Calu3 (cell line): ENCODE data around the gene ALKBH3. TPM values are rescaled to one million over a fixed set of nuclear protein-coding genes. Genes with fewer than 3 reads are reported as not detected.

Experiments used
- BruUV-seq: library from RNA; stranded (reverse); fragments of 400-500 nt; replicated peaks from 2 replicates; lab custom pipeline; 2021; lab: Mats Ljungman, UMichigan
- CTCF ChIA-PET: fragments of 300-600 bp; sonication (Branson Sonifier 250); formaldehyde crosslinking; loops from one replicate; lab custom pipeline; 2022; ENCODE audit warnings: antibody characterized with exemption; lab: Charles Lee
- DNase-seq: peaks from one replicate; pipeline ENCODE4 v3.0.0; 2022
- H3K27ac Mint-ChIP-seq: one replicate; pipeline ENCODE4 v1.8.0; 2022; ENCODE audit warnings: mixed read lengths; ENCODE audit not compliant: unreplicated experiment
- H3K27me3 Mint-ChIP-seq: one replicate; pipeline ENCODE4 v1.8.0; 2022; ENCODE audit warnings: mixed read lengths; ENCODE audit not compliant: unreplicated experiment
- H3K36me3 Mint-ChIP-seq: one replicate; pipeline ENCODE4 v1.8.0; 2022; ENCODE audit warnings: mild to moderate bottlenecking, moderate library complexity, mixed read lengths; ENCODE audit not compliant: insufficient read depth, unreplicated experiment
- H3K4me1 Mint-ChIP-seq: one replicate; pipeline ENCODE4 v1.8.0; 2022; ENCODE audit warnings: mild to moderate bottlenecking, low read depth, mixed read lengths; ENCODE audit not compliant: unreplicated experiment
- H3K4me3 Mint-ChIP-seq: one replicate; pipeline ENCODE4 v1.8.0; 2022; ENCODE audit warnings: mild to moderate bottlenecking, low read depth, moderate library complexity, mixed read lengths; ENCODE audit not compliant: unreplicated experiment
- H3K9me3 Mint-ChIP-seq: one replicate; pipeline ENCODE4 v1.8.0; 2022; ENCODE audit warnings: low read depth, mixed read lengths; ENCODE audit not compliant: unreplicated experiment
- CTCF ChIP-seq: fragments of 200-600 bp; IDR thresholded peaks from one replicate; pipeline ENCODE4 v1.8.0; 2022; ENCODE audit warnings: antibody characterized with exemption; ENCODE audit not compliant: unreplicated experiment
- intact Hi-C: fragments of 100-400 bp; cut with micrococcal nuclease; formaldehyde crosslinking; loops from one replicate; pipeline ENCODE4 v1.10.0; 2022; ENCODE audit not compliant: unreplicated experiment
- total RNA-seq: library from RNA; stranded (reverse); gene quantifications from 2 replicates; pipeline ENCODE4 v1.2.3, GENCODE V29; 2022

Gene ALKBH3
- total RNA-seq, 1 experiment from 2014 or later = 19.1 TPM

GRCh38 chr11:43908191-43908590 lies 27.6 kb downstream of the ALKBH3 start:
- BruUV-seq = no TSS peak
- H3K36me3 Mint-ChIP-seq = no peaks in the 10 kb centered on the region
- TF ChIP-seq CTCF = no peak
- H3K9me3 Mint-ChIP-seq = no peaks in the 10 kb centered on the region
- DNase-seq = no peak
- no peak overlapping the region for H3K27ac Mint-ChIP-seq
- CTCF ChIA-PET = no interaction called here
- no peak overlapping the region for H3K4me3 Mint-ChIP-seq
- H3K27me3 Mint-ChIP-seq = no peaks in the 10 kb centered on the region
- intact Hi-C loops = no loop called here
- H3K4me1 Mint-ChIP-seq = no peaks in the 10 kb centered on the region

GRCh38 chr11:43908683-43909082 lies 28.1 kb downstream of the ALKBH3 start:
- no peaks in the 10 kb centered on the region for H3K4me1 Mint-ChIP-seq
- no peaks in the 10 kb centered on the region for H3K27me3 Mint-ChIP-seq
- no TSS peak for BruUV-seq
- no peak overlapping the region for H3K27ac Mint-ChIP-seq
- no peaks in the 10 kb centered on the region for H3K9me3 Mint-ChIP-seq
- no peaks in the 10 kb centered on the region for H3K36me3 Mint-ChIP-seq
- CTCF ChIA-PET = no interaction called here
- H3K4me3 Mint-ChIP-seq = no peak overlapping the region
- no peak for TF ChIP-seq CTCF
- intact Hi-C loops = no loop called here
- DNase-seq = no peak

GRCh38 chr11:43913829-43914380 lies 33.3 kb downstream of the ALKBH3 start:
- Mint-ChIP-seq H3K4me1 (no peaks in the 10 kb centered on the region), H3K4me3 (no peak overlapping the region), H3K9me3 (no peaks in the 10 kb centered on the region), H3K27ac (no peak overlapping the region), H3K27me3 (no peaks in the 10 kb centered on the region), H3K36me3 (no peaks in the 10 kb centered on the region)
- TF ChIP-seq CTCF = no peak
- CTCF ChIA-PET = interaction anchor here (0.7 to 1.9 kb wide), 3 partner anchors 11 to 77 kb away, joined by 3 to 5 read pairs (median 3); no protein-coding TSS in a partner anchor
- no TSS peak for BruUV-seq
- intact Hi-C loops = no loop called here
- DNase-seq = no peak

DNA sequence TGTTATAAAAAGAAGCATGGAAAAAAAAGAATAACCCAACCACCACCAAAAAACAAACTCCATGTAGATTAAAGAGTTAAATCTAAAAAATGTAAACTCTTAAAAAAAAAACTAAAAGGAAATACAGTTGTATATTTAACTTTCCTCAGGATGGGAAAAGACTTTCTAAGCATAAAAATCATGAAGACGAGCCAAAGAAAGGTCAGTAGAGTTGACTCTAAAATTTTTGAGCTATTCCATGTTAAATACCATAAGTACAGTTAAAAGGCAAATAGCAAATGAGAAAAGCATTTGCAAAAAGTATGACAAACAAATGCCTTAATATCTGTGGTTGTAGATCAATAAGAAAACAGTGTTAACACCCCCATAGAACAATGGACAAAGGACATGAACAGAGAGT lies 33.8 kb downstream of the ALKBH3 start:
- Mint-ChIP-seq H3K4me1 (no peaks in the 10 kb centered on the region), H3K4me3 (no peak overlapping the region), H3K27me3 (no peaks in the 10 kb centered on the region), H3K36me3 (no peaks in the 10 kb centered on the region), H3K9me3 (no peaks in the 10 kb centered on the region), H3K27ac (no peak overlapping the region)
- intact Hi-C loops = no loop called here
- CTCF ChIA-PET = interaction anchor here (0.7 to 1.9 kb wide), 3 partner anchors 11 to 78 kb away, joined by 3 to 5 read pairs (median 3); no protein-coding TSS in a partner anchor
- no peak for DNase-seq
- BruUV-seq = no TSS peak
- no peak for TF ChIP-seq CTCF
